PFSK-1 (cell line): Measurements from ENCODE around the gene LENG9.

Source experiments
- FOXP2 ChIP-seq: optimal IDR thresholded peaks from 2 replicates; pipeline ENCODE3; 2011; ENCODE audit warnings: borderline replicate concordance, control low read depth, inconsistent platforms; ENCODE audit not compliant: insufficient read depth; ENCODE audit errors: extremely low read length, extremely low read depth
- POLR2AphosphoS5 ChIP-seq: IDR thresholded peaks from 2 replicates; pipeline ENCODE4 v1.6.1; 2012; ENCODE audit warnings: low read depth, mild to moderate bottlenecking, control low read depth, low read length, moderate library complexity
- REST ChIP-seq, 2 experiments: IDR thresholded peaks; 2 replicates each; pipeline versions ENCODE4 v1.6.1 to v1.8.0; 2011 to 2012; ENCODE audit warnings: low read depth in 2 of 2, low read length in 2 of 2, control low read depth in 1 of 2, inconsistent platforms in 1 of 2, mild to moderate bottlenecking in 1 of 2, moderate library complexity in 1 of 2; ENCODE audit not compliant: insufficient read depth in 1 of 2
- SIN3A ChIP-seq: IDR thresholded peaks from 2 replicates; pipeline ENCODE4 v1.6.1; 2012; ENCODE audit warnings: mild to moderate bottlenecking, low read length, moderate library complexity, borderline replicate concordance; ENCODE audit not compliant: insufficient read depth
- TAF1 ChIP-seq: IDR thresholded peaks from 2 replicates; pipeline ENCODE4 v1.6.1; 2012; ENCODE audit warnings: low read length, control low read depth, borderline replicate concordance; ENCODE audit not compliant: insufficient read depth

The LENG9 gene

DNA sequence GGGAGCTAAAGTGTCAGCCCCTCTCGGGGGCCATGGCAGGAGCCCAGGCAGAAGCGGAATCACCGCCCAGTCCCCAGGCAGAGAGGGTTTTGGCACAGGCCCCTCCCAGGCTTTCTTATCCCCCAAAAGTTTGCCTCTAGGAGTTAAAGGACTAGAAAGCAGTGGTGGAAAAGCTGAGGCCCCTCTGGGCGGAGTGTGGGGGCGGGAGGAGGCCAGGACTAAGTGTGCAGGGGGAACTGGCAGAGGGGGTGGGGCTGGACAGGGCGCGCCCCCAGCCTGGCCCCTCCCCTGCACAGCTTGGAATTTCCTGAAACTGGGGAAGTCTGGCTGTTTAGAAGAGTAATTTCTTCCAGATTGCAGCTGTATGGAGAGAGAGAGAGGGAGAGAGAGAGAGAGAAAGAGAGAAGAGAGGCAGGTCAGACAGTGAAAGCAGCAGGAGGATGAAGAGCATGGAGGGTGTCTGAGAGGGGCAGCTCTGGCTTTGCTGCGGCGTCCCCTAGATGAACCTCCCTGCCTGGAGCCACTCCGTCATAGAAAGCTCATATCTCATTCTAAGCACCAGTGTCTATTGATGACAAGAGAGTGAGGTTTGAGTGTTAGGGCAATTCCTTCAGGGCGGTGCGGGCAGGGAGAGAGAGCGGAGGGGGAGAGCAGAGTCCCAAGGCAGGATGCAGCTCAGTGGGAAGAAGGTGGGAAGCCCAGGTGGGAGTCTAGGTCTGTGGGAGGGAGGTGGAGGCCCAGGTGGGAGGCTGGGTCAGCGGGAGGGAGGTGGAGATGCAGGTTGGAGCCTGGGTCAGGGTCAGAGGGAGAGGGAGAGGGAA lies 9.7 kb upstream of the LENG9 start, which contains the start of gene CDC42EP5:
Gene CDC42EP5 (minus strand): TSS at position 226 of the 821 bp plus-strand sequence. CDS start 7,749 bp downstream, outside the sequence.
- 0 out of 2 replicates have a peak, but pooled peaks have one; percentile 16 for TF ChIP-seq TAF1
- no peak for TF ChIP-seq POLR2AphosphoS5
- TF ChIP-seq SIN3A: peak; percentile 39; the same call in 1 of the 2 replicates
- TF ChIP-seq REST (IDR thresholded peaks at IDR 0.05; ENCODE audit: insufficient read depth in 1 of 2, low read depth in 2 of 2, low read length in 2 of 2): no peak

- TF ChIP-seq FOXP2: no peak
- TF ChIP-seq TAF1: no peak
- no peak for TF ChIP-seq SIN3A
- no peak for TF ChIP-seq POLR2AphosphoS5
- no peak for TF ChIP-seq REST (IDR thresholded peaks at IDR 0.05; ENCODE audit: insufficient read depth in 1 of 2, low read depth in 2 of 2, low read length in 2 of 2)
Observed at GRCh38 chr19:54470991-54471782, 7.6 kb upstream of the LENG9 start.

DNA sequence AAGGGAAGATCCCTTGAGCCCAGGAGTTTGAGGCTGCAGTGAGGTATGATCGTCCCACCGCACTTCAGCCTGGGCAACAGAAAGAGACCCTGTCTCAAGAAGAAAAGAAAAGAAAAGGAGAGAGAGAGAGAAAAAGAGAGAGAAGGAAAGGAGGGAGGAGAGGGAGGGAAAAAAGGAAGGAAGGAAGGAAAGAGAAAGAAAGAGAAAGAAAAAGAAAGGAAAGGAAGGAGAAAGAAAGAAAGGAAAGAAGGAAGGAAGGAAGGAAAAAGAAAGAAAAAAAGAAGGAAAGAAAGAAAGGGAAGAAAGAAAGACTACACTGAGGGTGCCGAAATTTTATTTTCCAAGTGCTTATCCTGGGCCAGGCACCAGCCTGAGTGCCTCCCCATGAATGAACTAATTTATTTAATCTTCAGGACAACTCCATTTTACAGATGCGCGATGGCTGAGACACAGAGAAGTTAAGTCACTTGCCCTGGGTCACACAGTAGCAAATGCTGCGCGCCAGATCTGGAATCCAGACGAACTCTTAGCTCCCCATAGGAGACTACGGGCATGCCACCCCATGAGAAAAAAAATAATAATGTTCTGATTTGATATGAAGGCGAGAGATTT lies 6.8 kb upstream of the LENG9 start:
- TF ChIP-seq SIN3A: no peak
- no peak for TF ChIP-seq TAF1
- TF ChIP-seq REST (IDR thresholded peaks at IDR 0.05; ENCODE audit: insufficient read depth in 1 of 2, low read depth in 2 of 2, low read length in 2 of 2): no peak
- TF ChIP-seq FOXP2: no peak
- TF ChIP-seq POLR2AphosphoS5: no peak

- TF ChIP-seq TAF1 (no peak), POLR2AphosphoS5 (no peak), FOXP2 (no peak), REST (IDR thresholded peaks at IDR 0.05; ENCODE audit: insufficient read depth in 1 of 2, low read depth in 2 of 2, low read length in 2 of 2) (0 out of 4 replicates have a peak, but pooled peaks have one; percentile 40 to 43), SIN3A (no peak)
Observed at GRCh38 chr19:54469496-54469934, 5.9 kb upstream of the LENG9 start.
